ENCODE measurements around the gene GLRX. TPM values are rescaled to one million over a fixed set of nuclear protein-coding genes. Genes with fewer than 3 reads are reported as not detected.
"Not testable (repeated sequence)": the region's sequence is repeated elsewhere in the genome, so short reads cannot be mapped to it uniquely, and the experiment has no call there.

The GLRX gene, protein sequence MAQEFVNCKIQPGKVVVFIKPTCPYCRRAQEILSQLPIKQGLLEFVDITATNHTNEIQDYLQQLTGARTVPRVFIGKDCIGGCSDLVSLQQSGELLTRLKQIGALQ
- 34.6 and 38.7 TPM in 2 replicates for total RNA-seq (2014; rRNA removed; shearing (Covaris generic))

DNA sequence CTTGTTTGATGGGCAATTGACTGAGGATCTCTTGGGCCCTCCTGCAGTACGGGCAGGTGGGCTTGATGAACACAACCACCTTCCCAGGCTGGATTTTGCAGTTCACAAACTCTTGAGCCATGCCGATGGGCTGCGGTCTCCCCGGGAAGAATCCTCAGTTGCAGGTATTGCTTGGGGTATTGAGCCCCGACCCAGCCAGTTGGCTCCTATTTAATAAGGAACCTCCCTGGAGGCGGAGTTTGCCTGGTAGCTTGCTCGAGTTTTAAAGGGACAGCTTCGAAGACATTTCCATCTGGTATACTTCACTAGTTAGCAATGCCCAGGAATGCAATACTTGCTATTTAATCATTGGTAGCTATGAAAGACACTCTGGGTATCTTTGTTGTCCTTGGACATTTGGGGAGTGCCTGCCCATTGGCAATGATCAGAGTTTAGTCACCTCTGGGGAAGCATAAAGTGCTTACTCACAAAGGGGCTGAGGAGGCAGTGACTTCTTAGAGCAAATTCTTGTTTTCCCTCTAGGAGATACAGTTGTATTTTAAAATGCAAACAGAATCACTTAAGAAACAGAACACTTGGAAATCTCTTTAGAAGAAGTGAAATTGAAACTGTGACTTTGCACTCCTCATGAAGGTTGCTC lies at the start of gene GLRX:
Gene GLRX, minus strand, starts transcription at position 185 of the 640 bp plus-strand sequence. Its CDS starts 64 bp downstream, at position 121.
- DNase-seq (ENCODE audit: low read depth): peak; percentile 94

DNA sequence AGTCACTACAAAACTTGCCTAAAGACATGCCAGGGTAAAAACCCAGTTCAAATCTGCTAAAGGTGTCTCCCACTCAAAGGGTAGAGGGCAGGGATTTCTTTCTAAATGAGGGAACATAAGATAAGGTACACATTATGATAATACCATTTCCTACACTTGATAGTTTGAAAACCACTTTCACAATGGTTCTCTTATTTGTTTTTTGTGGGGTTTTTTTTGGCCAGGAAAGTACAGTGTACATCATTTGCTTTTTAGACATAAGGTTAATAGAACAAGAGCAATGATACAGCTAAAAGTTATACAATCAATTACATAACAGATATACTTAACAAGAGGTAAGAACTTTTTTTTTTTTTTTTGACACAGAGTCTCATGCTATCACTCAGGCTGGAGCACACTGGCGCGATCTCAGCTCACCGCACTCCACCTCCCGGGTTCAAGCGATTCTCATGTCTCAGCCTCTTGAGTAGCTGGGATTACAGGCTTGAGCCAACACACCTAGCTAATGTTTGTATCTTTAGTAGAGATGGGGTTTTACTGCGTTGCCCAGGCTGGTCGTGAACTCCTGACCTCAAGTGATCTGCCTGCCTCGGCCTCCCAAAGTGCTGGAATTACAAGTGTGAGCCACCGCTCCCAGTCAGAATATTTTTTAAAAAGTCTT lies 48.8 kb upstream of the GLRX start:
- no peak for DNase-seq (ENCODE audit: low read depth)

DNA sequence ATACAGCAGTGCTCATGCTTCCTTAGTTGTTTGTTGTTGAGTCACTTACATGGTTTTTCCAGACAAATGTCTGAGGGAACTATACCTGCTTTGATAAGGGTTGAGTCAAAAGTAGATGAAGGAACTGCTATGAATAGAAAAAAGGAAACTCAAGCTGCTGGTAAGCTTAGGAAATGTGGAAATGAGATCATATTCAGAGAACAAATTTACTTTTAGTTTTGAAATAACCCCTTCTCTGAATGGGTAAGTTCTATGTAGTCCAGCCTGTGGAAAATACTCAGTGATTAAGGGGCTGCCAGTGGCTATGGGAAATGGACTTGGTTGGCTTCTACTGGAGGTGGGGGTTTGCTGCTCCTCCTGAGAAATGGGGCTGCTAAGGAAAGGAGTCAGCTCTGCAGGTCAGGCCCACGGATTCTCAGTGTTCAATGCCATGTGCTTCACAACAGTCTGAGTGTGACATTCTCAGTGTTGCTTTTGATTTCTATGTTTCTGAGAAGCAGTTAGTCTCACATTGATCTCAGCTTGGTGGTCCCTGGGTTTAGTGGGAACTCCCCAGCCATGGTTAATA lies 47.7 kb upstream of the GLRX start:
- peak; percentile 73 for DNase-seq (ENCODE audit: low read depth)

DNA sequence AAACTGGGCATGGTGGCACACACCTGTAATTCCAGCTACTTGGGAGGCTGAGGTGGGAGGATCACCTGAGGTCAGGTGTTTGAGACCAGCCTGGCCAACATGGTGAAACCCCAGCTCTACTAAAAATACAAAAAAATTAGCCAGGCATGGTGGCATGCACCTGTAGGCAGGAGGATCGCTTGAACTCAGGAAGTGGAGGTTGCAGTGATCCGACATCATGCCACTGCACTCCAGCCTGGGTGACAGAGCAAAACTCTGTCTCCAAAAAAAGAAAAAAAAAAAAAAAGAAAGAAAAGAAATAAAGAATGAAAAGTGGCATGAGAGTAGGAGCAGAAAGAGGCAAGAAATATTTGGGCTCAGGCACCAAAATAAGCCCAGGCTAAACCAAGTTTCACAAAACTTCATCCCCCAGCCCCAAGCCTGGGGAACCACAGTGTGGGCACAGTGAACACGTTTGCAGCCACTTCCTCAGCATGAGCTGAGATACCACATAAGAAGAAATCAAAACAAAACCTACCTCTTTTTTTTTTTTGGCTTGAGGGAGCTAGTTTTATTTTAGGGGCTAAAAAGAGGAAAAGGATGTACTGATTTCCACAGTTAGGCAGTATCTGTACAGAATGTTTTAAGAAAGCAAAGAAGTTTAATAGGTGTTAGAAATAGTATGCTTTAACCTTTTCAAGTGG lies 46.8 kb upstream of the GLRX start:
- DNase-seq (ENCODE audit: low read depth): not testable (repeated sequence)

- no peak for DNase-seq (ENCODE audit: low read depth)
Observed at GRCh38 chr5:95868136-95868535, 45.6 kb upstream of the GLRX start.

DNA sequence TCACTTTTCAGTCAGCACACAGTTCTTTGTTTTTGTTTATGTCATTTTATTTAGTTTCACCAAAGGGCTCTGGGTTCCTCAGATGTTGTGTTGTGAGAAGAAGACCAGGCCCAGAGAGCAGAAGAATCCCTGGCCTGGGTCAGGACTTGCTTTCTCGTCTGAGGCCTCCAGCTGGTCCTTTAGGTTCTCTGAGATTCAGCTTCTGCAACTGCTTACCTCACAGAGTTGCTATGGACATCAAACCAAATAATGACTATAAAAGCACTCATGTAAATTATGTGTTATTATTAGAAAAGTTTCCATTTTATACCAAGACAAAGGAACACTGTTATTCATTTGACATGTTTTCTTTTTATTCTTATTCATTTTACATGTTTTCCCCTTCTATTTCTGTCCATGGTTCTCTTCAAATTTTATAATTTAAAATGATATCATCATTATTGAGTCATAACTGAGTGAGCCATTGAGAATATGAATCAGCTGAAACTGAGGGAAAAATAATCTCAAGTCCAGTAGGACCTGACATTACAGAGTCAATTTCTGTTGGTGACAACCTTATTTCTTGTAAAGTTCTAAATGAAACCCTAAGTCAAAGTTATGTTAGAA lies 44.0 kb upstream of the GLRX start:
- DNase-seq (ENCODE audit: low read depth): peak; percentile 58

GRCh38 chr5:95864944-95865504 lies 42.5 kb upstream of the GLRX start:
- DNase-seq (ENCODE audit: low read depth): no peak

DNA sequence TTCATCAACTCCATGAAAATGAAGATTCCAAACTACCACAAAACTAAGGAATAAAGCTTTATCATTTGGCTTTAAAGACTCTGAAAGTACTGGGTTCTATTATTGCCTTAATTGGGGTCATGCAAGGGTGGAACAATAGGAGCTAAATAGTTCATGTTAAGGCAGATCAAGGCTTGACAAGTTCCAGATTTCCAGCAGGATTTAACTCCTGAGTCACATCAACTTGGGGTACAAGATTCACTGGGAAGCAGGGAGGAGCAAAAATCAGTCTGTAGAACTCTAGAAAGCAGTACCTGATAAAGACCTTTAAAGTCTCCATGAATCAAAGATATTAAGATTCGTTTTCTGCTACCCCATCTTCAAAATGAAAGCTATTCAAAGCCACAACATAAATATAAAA lies 41.9 kb upstream of the GLRX start:
- DNase-seq (ENCODE audit: low read depth): no peak

DNA sequence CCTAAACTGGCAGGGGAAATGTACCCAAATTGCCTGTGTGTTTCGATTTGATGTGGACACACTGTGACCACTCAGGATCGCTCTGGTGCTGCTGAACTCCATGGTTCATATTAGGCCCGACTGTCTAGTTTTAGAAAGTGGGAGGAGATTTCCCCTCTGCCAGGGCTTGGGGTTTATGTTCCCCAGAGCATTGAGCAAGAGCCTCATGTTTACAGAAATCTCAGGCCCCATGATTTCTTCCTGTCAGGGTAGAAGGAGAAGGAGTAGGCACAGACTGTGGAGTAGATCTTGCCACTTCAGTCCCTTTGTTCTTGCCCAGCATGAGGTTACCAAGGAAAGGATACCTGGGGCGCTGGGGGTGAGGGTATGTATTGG lies 40.8 kb upstream of the GLRX start:
- DNase-seq (ENCODE audit: low read depth): peak; percentile 51

DNA sequence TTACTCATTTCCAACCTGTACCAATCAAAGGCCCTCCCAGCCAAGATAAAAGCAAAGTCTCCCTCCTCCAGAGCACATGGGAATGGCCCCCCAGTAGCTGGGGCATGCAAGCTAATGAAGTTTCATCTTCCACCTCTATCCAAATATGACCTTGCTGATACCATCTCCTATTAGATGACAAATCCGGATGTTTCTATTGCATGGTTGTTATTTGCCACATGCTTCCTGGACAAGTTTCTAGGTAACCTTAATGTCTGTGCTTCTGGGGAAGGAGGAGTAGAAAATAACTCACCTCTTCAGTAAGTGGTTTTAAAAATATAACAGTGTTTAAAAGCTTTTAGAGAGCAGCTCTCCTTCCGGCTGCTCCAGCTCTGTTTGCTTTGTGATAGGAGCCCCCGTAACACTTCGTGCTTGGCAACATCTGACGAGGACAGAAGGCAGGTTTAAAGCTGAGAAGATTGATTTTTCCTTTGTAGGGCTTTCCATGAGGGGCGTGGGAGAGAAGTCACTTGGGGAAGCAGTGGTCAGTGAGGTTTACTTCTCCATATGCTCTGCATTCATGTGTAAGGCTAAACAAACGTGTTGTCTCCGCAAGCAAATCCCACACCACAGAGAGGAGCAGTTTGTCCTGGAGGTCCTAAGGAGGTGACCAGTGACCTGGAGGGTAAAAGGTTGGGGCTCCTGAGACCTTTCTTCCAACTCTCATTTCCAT lies 40.3 kb upstream of the GLRX start:
- DNase-seq (ENCODE audit: low read depth): peak; percentile 94

GRCh38 chr5:95861864-95862561 lies 39.5 kb upstream of the GLRX start:
- peak; percentile 93 for DNase-seq (ENCODE audit: low read depth)

DNA sequence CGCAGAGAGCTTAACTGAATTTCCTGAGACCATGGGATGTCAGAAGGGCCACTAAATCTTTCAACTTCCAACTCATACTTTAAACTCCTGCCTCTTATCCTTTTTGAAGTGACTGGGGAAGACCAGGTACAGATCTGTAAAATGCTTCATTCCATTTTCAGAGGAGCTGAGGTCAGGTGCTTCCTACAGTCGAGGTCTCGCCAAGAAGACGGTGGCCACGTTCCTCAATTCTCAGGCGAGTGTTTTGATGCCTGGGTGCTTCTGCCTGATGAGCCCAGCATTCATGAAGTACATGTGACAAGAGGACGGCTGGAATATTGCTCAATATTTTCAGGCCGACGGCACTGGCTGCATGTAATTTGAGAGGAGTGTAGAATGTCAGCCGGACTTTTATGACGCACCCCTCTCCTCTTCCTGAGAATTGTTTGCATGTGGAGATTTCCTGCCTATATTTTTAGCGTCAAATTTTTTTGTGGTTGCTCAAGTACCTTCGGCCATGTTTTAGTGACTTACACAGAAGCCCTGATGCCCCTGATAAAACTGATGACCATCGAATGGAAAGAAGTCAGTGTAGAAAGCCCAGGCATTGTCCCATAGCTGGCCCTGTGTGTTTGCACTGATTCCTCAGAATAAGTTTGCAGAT lies 38.8 kb upstream of the GLRX start:
- DNase-seq (ENCODE audit: low read depth): peak; percentile 98

DNA sequence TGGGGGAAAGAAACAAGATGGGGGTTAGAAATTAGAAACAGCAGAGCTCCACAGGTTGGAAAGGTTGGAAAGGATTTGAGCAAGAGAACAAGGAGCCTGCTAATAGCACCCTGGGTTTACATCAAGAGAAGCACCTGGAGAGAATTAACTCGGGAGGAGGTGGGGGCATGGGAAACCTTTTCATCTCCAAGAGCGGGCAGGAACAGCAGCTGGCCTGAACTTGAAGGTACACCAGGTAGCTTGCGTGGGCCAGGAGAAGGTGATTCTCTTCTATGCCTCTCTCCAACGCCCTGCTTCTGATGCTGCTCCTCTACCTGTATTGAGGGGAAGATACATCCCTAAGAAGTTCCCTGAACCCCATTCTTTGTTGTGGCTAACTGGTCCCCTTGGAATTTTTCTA lies 37.1 kb upstream of the GLRX start:
- no peak for DNase-seq (ENCODE audit: low read depth)

GRCh38 chr5:95858661-95859595 lies 36.4 kb upstream of the GLRX start:
- DNase-seq (ENCODE audit: low read depth): peak; percentile 99

DNA sequence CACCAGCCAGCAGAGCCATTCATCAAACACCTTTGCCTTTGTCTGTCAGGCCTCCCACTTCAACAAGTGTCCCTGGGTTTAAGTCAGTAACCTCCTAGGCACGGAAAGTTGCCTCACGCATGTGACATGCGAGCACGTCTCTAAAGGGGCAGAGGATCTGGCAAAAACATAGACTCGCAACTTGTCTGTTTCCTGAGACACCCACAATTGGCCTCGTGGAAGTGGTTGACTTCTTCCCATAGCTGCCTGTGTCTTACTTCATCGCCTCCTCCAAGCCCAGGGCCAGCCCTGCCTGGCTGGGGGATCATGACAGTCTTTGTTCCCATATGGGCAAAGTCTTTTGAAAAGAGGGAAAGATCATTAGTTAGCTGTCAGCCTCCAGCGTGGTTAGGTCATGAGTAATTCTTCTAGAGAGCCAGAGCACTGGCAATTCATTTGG lies 35.5 kb upstream of the GLRX start:
- peak; percentile 94 for DNase-seq (ENCODE audit: low read depth)

GRCh38 chr5:95857185-95857945 lies 34.8 kb upstream of the GLRX start:
- DNase-seq (ENCODE audit: low read depth): peak; percentile 40

DNA sequence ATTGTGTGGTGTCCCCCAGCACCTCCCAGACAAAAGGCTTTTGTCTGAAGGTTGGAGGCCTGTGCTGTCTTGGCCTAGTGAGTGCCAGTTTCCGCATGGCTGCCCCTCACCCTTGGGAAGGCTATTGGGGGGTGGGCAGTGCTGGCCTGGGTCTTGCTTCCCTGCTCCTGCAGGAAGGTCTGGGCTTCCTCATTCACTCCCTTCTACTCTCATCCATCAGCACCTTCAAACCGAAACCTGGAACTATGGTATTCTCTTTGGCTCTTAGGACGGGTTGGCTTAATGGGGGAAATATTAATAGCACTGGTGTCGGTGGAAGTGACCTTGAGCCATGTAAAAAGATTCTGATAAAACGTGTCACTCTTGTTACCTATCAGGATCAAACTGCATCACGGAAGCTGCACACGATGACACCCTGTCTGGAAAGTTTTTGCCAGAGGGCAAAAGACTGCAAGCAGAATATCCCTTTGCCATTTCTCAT lies 34.0 kb upstream of the GLRX start:
- no peak for DNase-seq (ENCODE audit: low read depth)

GRCh38 chr5:95853490-95853889 lies 31.0 kb upstream of the GLRX start:
- no peak for DNase-seq (ENCODE audit: low read depth)

Measured in M059J (cell line).